HepG2 (cell line): ENCODE data around the gene RTP2. TPM values are rescaled to one million over a fixed set of nuclear protein-coding genes. Genes with fewer than 3 reads are reported as not detected.

Experiments
- HDAC2 ChIP-seq: sonication (generic); formaldehyde crosslinking; IDR thresholded peaks from 2 replicates; pipeline ENCODE4 v1.4.0; 2020; ENCODE audit warnings: missing genetic modification reagents
- HHEX ChIP-seq: IDR thresholded peaks from 2 replicates; pipeline ENCODE4 v1.6.1; 2016; ENCODE audit warnings: control low read depth
- HIVEP1 ChIP-seq: sonication (generic); formaldehyde crosslinking; IDR thresholded peaks from 2 replicates; pipeline ENCODE4 v1.4.0; 2020; ENCODE audit warnings: mild to moderate bottlenecking, missing genetic modification reagents
- HNRNPK ChIP-seq: fragments of 200-400 bp; formaldehyde crosslinking; IDR thresholded peaks from 2 replicates; pipeline ENCODE4 v1.6.1; 2018; ENCODE audit warnings: low read length, low read depth, moderate library complexity, mild to moderate bottlenecking; ENCODE audit not compliant: poor library complexity, severe bottlenecking
- HOXA3 ChIP-seq: sonication (generic); formaldehyde crosslinking; IDR thresholded peaks from 2 replicates; pipeline ENCODE4 v1.5.0; 2020; ENCODE audit warnings: missing genetic modification reagents
- KLF16 ChIP-seq, 2 experiments: sonication (generic) in 1 of 2; formaldehyde crosslinking in 1 of 2; IDR thresholded peaks; 2 replicates each; pipeline versions ENCODE4 v1.6.1 to v1.8.0; 2016 to 2023; ENCODE audit warnings: missing genetic modification reagents in 2 of 2, missing compliant biosample characterization in 1 of 2
- MAFF ChIP-seq: IDR thresholded peaks from 2 replicates; pipeline ENCODE4 v1.6.1; 2011; ENCODE audit warnings: low read depth, low read length, improper control_type of control experiment
- NAIF1 ChIP-seq: sonication (generic); formaldehyde crosslinking; IDR thresholded peaks from 2 replicates; pipeline ENCODE4 v1.5.0; 2020; ENCODE audit warnings: mild to moderate bottlenecking, missing genetic modification reagents, borderline replicate concordance
- ONECUT2 ChIP-seq: sonication (generic); formaldehyde crosslinking; IDR thresholded peaks from 2 replicates; pipeline ENCODE4 v1.4.0; 2020; ENCODE audit warnings: missing genetic modification reagents
- RARA ChIP-seq: IDR thresholded peaks from 2 replicates; pipeline ENCODE4 v1.6.1; 2016; ENCODE audit warnings: missing genetic modification reagents, missing compliant biosample characterization
- STAG1 ChIP-seq: sonication (generic); formaldehyde crosslinking; IDR thresholded peaks from 2 replicates; pipeline ENCODE4 v1.4.0; 2020; ENCODE audit warnings: missing genetic modification reagents
- ZNF318 ChIP-seq: sonication (generic); formaldehyde crosslinking; IDR thresholded peaks from 2 replicates; pipeline ENCODE4 v1.4.0; 2020; ENCODE audit warnings: mild to moderate bottlenecking, missing genetic modification reagents
- ZNF33A ChIP-seq: sonication (generic); formaldehyde crosslinking; IDR thresholded peaks from 2 replicates; pipeline ENCODE4 v1.5.1; 2020; ENCODE audit warnings: missing genetic modification reagents, mild to moderate bottlenecking, moderate library complexity, borderline replicate concordance
- ZNF615 ChIP-seq: sonication (generic); formaldehyde crosslinking; IDR thresholded peaks from 2 replicates; pipeline ENCODE4 v1.5.0; 2020; ENCODE audit warnings: mild to moderate bottlenecking, missing genetic modification reagents, borderline replicate concordance
- ZNF672 ChIP-seq: sonication (generic); formaldehyde crosslinking; IDR thresholded peaks from 2 replicates; pipeline ENCODE4 v1.8.1; 2022; ENCODE audit warnings: missing genetic modification reagents
- ZNF713 ChIP-seq: sonication (generic); formaldehyde crosslinking; IDR thresholded peaks from 2 replicates; pipeline ENCODE4 v1.4.0; 2020; ENCODE audit warnings: mild to moderate bottlenecking, missing genetic modification reagents
- polyA plus RNA-seq, 8 experiments: library from polyadenylated mRNA; depleted of rRNA in 3 of 8; stranded (reverse) in 7 of 8; unstranded in 1 of 8; fragments of >200 nt; fragmentation: Illumina TruSeq in 4 of 8; extraction: Trizol in 4 of 8; gene quantifications; 2 replicates each; pipeline versions ENCODE4 v1.2.1 to v1.2.3, GENCODE V29; 2011 to 2016; ENCODE audit warnings: low read depth in 4 of 8, missing spikeins in 1 of 8, mixed read lengths in 1 of 8; ENCODE audit not compliant: insufficient read depth in 1 of 8
- total RNA-seq, 5 experiments: library from RNA; depleted of rRNA; stranded (reverse); fragments of >200 nt; fragmentation: Illumina TruSeq; extraction: Trizol; gene quantifications; 2 replicates each; pipeline ENCODE4 v1.2.3, GENCODE V29; 2016; ENCODE audit warnings: low read depth in 1 of 5
- TF ChIP-seq, protein P1 (sequence below): sonication (generic); formaldehyde crosslinking; IDR thresholded peaks from 2 replicates; pipeline ENCODE4 v1.4.0; 2020; ENCODE audit warnings: missing genetic modification reagents
- TF ChIP-seq, protein P2 (sequence below): sonication (generic); formaldehyde crosslinking; IDR thresholded peaks from 2 replicates; pipeline ENCODE4 v1.8.0; 2022; ENCODE audit warnings: mild to moderate bottlenecking, missing genetic modification reagents; ENCODE audit not compliant: insufficient replicate concordance

RTP2 gene
- total and polyA plus RNA-seq, 2 of the 13 experiments (the other 11 are each of a cell fraction or from before 2014, with no cell fraction given): not detected

DNA sequence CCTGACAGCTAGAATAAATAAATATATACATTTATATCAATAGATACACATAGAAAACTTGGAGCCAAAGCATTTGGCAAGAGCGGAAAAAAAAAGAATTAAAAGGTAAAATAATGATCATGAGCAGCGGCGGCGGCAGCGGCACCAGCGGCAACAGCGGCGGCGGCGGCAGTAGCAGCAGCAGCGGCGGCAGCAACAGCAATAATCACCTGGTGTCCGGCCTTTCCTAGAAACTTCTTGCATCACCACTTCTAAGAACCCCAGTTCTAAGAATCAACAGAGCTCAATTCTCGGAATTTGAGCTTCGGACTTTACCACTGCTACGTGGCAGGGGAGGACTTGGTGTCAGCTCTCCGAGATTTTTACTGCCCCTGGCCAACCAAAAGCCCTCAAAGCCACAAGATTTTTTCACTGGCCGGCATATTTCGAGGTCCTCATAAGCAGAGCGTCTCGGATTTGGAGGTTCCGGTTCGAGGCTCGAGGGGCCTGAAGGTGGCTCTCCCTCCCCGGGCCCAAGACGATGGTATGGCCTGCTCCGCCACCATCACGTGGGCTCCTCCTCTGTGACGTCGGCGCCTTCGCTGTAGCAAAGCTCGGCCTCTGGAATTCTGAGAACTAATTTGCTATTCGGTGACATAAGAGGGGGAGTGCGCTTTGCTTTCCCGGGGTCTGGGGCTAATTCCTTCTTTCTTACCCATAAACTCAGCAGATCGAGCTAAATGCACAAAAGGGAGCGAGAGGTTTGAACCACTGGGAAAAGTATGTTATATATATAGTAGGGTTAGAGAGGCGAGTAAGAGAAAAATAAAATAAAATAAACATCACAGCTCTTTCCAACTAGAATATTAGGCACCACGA, 43.1 kb upstream of the RTP2 start, which contains the start of gene BCL6 (continued):
- TF ChIP-seq, protein P1, sequence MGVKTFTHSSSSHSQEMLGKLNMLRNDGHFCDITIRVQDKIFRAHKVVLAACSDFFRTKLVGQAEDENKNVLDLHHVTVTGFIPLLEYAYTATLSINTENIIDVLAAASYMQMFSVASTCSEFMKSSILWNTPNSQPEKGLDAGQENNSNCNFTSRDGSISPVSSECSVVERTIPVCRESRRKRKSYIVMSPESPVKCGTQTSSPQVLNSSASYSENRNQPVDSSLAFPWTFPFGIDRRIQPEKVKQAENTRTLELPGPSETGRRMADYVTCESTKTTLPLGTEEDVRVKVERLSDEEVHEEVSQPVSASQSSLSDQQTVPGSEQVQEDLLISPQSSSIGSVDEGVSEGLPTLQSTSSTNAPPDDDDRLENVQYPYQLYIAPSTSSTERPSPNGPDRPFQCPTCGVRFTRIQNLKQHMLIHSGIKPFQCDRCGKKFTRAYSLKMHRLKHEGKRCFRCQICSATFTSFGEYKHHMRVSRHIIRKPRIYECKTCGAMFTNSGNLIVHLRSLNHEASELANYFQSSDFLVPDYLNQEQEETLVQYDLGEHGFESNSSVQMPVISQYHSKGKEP (CRISPR knock-in tag): no peak
- TF ChIP-seq HOXA3 (CRISPR knock-in tag) (peak; percentile 83), ZNF672 (CRISPR knock-in tag) (no peak), KLF16 (CRISPR knock-in tag; IDR thresholded peaks at IDR 0.05) (peak in 1 of 2 experiments; percentile 93; a peak in 2 of 4 replicates), ZNF318 (CRISPR knock-in tag) (no peak), HIVEP1 (CRISPR knock-in tag) (no peak; the same call in 1 of the 2 replicates), STAG1 (CRISPR knock-in tag) (peak; percentile 35), HHEX (CRISPR knock-in tag) (no peak), MAFF (no peak), ZNF33A (no peak), HNRNPK (no peak), ZNF713 (CRISPR knock-in tag) (no peak), NAIF1 (CRISPR knock-in tag) (no peak), HDAC2 (peak; percentile 67; the same call in 1 of the 2 replicates), ONECUT2 (CRISPR knock-in tag) (peak; percentile 48; the same call in 1 of the 2 replicates), ZNF615 (CRISPR knock-in tag) (no peak), RARA (CRISPR knock-in tag) (peak; percentile 91)
- TF ChIP-seq, protein P2, sequence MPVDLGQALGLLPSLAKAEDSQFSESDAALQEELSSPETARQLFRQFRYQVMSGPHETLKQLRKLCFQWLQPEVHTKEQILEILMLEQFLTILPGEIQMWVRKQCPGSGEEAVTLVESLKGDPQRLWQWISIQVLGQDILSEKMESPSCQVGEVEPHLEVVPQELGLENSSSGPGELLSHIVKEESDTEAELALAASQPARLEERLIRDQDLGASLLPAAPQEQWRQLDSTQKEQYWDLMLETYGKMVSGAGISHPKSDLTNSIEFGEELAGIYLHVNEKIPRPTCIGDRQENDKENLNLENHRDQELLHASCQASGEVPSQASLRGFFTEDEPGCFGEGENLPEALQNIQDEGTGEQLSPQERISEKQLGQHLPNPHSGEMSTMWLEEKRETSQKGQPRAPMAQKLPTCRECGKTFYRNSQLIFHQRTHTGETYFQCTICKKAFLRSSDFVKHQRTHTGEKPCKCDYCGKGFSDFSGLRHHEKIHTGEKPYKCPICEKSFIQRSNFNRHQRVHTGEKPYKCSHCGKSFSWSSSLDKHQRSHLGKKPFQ (CRISPR knock-in tag): no peak
